NCI-H510A (cell line): ENCODE measurements around the gene EML6.
A peak's percentile ranks its signal among the peaks of the same experiment; 100 is the strongest.
"Not testable (repeated sequence)": the region's sequence is repeated elsewhere in the genome, so short reads cannot be mapped to it uniquely, and the experiment has no call there.

ENCODE experiments used
- DNase-seq: peaks from one replicate; lab custom pipeline; 2025; lab: John Stamatoyannopoulos, UW

Gene EML6

GRCh38 chr2:54723131-54723995, at the start of gene EML6:
EML6 (plus strand) TSS chr2:54723662; CDS start chr2:54725062, 1,400 bp downstream.
- DNase-seq = peak; percentile 98

DNA sequence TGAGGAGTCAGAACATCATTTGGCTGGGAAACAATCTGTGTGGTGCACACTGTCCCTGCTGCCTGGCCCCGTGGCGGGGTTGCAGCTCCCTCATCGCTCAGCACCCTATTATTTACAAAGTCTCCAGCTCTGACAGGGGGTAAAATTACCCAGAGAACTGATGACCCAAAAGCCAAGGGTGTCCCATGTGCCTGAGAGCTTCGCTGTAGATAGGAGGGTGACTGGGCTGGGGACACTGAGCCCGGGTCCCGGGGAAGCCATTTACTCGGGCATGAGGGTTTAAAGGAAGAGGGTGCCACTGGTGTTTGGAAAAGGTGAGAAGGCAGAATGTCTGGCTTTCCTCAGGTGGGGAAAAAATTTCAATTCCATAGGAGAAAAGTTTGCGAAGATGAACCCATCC, 48.2 kb upstream of the EML6 start:
- no peak for DNase-seq

GRCh38 chr2:54675738-54676137, 47.7 kb upstream of the EML6 start:
- DNase-seq = no peak

DNA sequence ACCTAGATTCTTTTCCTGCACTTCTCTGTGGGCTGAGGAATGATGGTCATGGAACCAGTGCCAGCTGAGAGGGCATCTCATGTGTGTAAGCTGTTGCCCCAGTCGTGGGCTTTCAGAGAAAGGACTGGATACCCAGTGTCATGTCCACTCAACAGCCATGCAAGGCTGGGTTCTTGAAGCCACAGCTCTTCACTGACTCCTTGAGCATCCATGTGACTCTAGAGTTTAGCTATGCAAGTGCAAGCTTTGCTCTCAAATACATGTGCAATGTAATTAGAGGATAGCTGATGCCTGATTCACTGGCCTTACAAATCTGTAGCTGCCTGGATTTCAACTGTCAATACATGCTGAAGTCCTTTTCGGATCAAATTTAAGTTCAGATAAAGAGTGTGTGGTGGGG, 46.8 kb upstream of the EML6 start:
- DNase-seq = no peak

DNA sequence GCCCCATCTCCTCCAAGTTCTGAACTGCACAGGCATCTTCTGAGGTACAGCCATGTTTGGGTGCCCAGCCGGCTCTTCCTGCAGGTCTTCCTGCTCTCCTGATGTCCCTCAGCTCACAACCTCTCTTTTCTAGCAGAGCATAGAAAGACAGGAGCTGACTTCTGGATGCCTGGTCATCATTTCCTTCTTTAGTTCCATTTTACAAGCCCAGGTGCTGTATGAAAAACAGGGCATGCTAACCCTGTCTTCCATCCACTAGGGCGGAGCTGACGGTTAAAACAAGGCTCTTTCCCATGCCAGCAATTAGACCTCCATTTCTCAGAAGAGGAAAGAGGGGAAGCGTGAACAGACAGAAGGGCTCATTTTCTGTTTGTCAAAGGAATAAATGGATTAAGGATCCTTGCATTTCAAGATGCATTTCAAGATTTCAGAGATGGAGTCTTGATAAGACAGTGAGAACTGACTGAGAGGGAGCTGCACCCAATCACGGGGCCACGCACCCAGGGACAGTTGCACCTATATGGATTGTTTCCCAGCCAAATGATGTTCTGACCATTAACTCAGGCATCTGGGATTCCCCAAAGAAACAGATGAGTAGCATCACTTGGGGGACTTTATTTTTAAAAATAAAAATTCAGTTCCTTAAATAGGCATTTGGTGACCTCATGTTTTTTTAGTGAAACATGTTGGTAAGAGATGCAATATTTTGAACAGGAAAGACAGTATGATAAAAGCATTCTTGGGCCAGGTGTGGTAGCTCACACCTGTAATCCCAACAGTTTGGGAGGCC, 45.8 kb upstream of the EML6 start:
- no peak for DNase-seq

GRCh38 chr2:54678719-54679118, 44.7 kb upstream of the EML6 start:
- no peak for DNase-seq

DNA sequence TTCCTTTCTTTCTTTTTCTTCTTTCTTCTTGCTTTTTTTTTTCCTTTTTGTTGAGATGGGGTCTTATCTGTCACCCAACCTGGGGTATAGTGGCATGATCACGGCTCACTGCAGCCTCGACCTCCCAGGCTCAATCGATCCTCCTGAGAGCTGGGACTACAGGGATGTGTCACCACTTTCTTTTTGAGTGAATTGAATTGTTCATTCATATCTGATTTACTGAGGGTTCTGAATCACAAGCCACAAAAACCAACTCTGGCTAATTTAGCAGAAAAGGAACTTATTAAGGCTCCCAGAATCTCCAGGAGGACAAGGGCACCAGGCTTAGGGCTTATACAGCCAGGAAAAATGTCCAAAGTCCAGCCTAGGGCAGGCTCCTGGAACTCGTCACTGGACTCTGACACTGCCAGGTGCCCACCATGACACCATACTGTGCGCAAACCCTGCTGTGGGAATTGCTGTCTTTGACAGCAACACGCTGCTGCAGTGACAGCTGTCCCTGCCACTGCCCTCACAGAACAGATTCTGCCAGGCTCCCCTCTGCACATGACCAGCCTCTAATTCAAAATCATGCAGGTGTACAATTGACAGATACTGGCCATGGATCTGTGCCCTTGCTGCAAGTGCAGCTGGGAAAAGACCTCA, 42.9 kb upstream of the EML6 start:
- no peak for DNase-seq

DNA sequence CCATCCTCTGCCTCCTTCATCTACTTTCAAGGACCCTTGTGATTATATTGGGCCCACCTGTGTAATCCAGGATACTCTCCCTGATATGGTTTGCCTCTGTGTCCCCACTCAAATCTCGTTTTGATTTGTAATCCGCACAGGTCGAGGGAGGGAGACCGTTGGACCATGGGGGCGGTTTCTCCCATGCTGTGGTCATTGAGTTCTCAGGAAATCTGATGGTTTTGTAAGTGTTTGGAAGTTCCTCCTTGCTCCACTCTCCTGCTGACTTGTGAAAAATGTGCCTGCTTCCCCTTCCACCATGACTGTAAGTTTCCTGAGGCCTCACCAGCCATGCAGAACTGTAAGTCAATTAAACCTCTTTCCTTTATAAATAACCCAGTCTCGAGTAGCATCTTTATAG, 42.0 kb upstream of the EML6 start:
- no peak for DNase-seq

- DNase-seq = no peak
Measured at GRCh38 chr2:54683596-54683995, 39.9 kb upstream of the EML6 start.

- DNase-seq = no peak
Measured at GRCh38 chr2:54685263-54685775, 38.1 kb upstream of the EML6 start.

- no peak for DNase-seq
Measured at GRCh38 chr2:54687595-54688152, 35.8 kb upstream of the EML6 start.

GRCh38 chr2:54691445-54692135, 31.9 kb upstream of the EML6 start:
- DNase-seq = peak; percentile 14

GRCh38 chr2:54692556-54692955, 30.9 kb upstream of the EML6 start:
- DNase-seq = no peak

DNA sequence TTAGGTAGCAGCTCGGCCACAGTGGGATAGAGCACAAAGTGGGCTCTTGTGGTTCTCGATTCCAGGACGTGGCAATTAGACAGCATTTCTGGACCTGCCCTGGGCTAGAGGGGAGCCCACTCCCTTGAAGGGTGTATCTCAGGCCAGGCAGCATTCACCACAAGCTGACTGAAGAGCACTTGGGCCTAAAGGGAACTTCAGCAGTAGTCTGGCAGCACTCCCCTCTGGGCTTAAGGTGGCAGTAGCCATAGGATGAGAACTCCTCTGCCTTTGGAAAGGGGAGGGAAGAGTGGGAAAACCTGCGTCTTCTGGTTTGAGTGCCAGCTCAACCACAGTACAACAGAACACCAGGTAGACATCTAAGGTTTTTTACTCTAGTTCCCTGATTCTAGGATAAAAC, 28.1 kb upstream of the EML6 start:
- DNase-seq = no peak

GRCh38 chr2:54697934-54698333, 25.5 kb upstream of the EML6 start:
- DNase-seq = no peak

DNA sequence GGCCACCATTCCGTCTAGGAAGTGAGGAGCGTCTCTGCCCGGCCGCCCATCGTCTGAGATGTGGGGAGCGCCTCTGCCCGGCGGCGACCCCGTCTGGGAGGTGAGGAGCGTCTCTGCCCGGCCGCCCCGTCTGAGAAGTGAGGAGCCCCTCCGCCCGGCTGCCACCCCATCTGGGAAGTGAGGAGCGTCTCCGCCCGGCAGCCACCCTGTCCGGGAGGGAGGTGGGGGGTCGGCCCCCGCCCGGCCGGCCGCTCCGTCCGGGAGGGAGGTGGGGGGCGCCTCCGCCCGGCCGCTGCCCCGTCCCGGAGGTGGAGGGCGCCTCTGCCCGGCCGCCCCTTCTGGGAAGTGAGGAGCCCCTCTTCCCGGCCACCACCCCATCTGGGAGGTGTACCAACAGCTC, 24.5 kb upstream of the EML6 start:
- DNase-seq = not testable (repeated sequence)

DNA sequence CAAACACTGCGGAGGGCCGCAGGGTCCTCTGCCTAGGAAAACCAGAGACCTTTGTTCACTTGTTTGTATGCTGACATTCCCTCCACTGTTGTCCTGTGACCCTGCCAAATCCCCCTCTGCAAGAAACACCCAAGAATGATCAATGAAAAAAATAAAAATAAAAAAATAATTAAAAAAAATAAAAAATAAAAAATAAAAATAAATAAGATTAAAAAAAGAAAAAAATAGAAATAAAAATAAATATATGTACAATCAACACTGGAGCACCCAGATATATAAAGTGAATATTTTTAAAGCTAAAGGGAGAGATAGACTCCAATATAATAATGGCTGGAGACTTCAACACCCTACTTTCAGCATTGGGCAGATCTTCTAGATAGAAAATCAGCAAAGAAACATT, 23.8 kb upstream of the EML6 start:
- no peak for DNase-seq

DNA sequence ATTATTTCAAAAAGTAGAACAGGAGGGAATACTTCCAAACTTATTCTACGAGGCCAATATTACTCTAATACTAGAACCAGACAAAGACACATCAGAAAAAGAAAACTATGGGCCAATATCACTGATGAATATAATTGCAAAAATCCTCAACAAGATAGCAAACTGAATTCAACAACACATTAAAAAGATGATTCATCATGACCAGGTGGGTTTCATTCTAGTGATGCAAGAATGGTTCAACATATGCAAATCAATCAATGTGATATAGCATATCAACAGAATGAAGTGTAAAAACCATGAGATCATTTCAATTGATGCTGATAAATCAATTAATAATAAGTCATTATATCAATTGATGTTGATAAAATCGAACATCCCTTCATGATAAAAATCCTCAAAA, 22.4 kb upstream of the EML6 start:
- no peak for DNase-seq

DNA sequence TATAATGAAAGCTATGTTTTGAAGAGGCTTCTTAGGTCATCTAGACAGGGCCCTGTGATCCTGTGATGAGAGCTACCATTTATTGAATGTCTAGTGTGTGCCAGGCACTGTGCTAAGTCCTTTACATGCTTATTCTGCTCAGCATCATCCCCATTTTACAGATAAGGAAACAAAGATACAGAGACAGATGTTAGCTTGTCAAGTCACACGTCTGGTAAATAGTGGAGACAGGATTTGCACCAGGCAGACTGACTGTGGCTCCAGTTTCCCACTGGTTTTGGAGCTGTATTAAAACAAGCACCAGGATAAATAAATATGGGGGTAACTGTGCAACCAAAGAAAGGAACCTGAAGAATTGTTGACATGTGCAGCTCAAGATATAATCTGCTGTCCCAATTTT, 19.2 kb upstream of the EML6 start:
- DNase-seq = no peak

GRCh38 chr2:54704688-54705605, 18.5 kb upstream of the EML6 start:
- DNase-seq = no peak

GRCh38 chr2:54706622-54707021, 16.8 kb upstream of the EML6 start:
- DNase-seq = no peak
